Measurements from ENCODE around the gene JAZF1.

DNA sequence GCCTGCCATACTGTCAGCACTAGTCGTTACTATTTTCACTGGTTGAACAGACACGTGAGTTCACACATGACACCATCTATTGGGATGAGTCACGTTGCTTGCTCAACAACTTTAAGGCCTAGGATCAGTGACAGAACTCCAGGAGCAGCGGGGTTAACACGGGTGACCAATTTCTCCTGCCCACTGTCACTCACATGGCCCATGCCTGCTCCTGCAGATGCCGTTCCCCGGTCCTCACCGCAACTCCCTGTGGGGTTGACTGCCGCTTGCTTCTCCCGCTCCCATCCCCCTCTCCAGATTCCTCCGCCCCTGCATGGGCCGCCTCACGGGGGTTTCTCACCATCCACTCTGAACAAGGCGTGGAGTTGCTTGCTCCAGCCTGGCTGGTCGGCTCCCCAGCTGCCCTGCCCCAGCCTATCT lies 312.5 kb downstream of the JAZF1 start:
- TF ChIP-seq, protein P1, sequence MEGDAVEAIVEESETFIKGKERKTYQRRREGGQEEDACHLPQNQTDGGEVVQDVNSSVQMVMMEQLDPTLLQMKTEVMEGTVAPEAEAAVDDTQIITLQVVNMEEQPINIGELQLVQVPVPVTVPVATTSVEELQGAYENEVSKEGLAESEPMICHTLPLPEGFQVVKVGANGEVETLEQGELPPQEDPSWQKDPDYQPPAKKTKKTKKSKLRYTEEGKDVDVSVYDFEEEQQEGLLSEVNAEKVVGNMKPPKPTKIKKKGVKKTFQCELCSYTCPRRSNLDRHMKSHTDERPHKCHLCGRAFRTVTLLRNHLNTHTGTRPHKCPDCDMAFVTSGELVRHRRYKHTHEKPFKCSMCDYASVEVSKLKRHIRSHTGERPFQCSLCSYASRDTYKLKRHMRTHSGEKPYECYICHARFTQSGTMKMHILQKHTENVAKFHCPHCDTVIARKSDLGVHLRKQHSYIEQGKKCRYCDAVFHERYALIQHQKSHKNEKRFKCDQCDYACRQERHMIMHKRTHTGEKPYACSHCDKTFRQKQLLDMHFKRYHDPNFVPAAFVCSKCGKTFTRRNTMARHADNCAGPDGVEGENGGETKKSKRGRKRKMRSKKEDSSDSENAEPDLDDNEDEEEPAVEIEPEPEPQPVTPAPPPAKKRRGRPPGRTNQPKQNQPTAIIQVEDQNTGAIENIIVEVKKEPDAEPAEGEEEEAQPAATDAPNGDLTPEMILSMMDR (IDR thresholded peaks at IDR 0.05) = no peak
- TF ChIP-seq POLR2A (IDR thresholded peaks at IDR 0.05) (no peak), POLR2AphosphoS5 (IDR thresholded peaks at IDR 0.05) (no peak)

Measured in prostate gland (tissue), 2 donors.